GM19238 (cell line): ENCODE results near the gene ACBD6.

Source experiments
- DNase-seq: peaks from one replicate; pipeline ENCODE4 v3.0.0; 2011; ENCODE audit warnings: low spot score; ENCODE audit not compliant: insufficient read length

Gene ACBD6

GRCh38 chr1:180525715-180526039, 23.3 kb upstream of the ACBD6 start:
- no peak for DNase-seq

- no peak for DNase-seq
Observed at GRCh38 chr1:180524915-180525714, 22.7 kb upstream of the ACBD6 start.

- DNase-seq: no peak
Observed at GRCh38 chr1:180524160-180524914, 22.0 kb upstream of the ACBD6 start.

GRCh38 chr1:180522213-180522515, 19.8 kb upstream of the ACBD6 start:
- no peak for DNase-seq

GRCh38 chr1:180521474-180522212, 19.3 kb upstream of the ACBD6 start:
- DNase-seq: no peak

GRCh38 chr1:180519846-180520245, 17.5 kb upstream of the ACBD6 start:
- DNase-seq: no peak

- DNase-seq: peak; percentile 65
Observed at GRCh38 chr1:180515857-180516388, 13.5 kb upstream of the ACBD6 start.

- no peak for DNase-seq
Observed at GRCh38 chr1:180515364-180515763, 13.0 kb upstream of the ACBD6 start.

- DNase-seq: no peak
Observed at GRCh38 chr1:180513531-180513930, 11.2 kb upstream of the ACBD6 start.

GRCh38 chr1:180510882-180511281, 8.5 kb upstream of the ACBD6 start:
- DNase-seq: no peak

- DNase-seq: no peak
Observed at GRCh38 chr1:180508725-180509097, 6.3 kb upstream of the ACBD6 start.

- no peak for DNase-seq
Observed at GRCh38 chr1:180507795-180508724, 5.7 kb upstream of the ACBD6 start.

- no peak for DNase-seq
Observed at GRCh38 chr1:180505732-180506335, 3.5 kb upstream of the ACBD6 start.

- DNase-seq: no peak
Observed at GRCh38 chr1:180504186-180504585, 1.8 kb upstream of the ACBD6 start.

- peak; percentile 10 for DNase-seq
Observed at GRCh38 chr1:180503280-180503862, 994 bp upstream of the ACBD6 start.

- DNase-seq: peak; percentile 65
Observed at GRCh38 chr1:180501865-180502360, 464 bp downstream of the ACBD6 start.

- DNase-seq: no peak
Observed at GRCh38 chr1:180500689-180501088, 1.7 kb downstream of the ACBD6 start.

GRCh38 chr1:180498594-180498993, 3.8 kb downstream of the ACBD6 start:
- no peak for DNase-seq

- no peak for DNase-seq
Observed at GRCh38 chr1:180497826-180498225, 4.6 kb downstream of the ACBD6 start.

GRCh38 chr1:180494370-180494769, 8.0 kb downstream of the ACBD6 start:
- no peak for DNase-seq
